Upper lobe of left lung (tissue), 4 donors: Measurements from ENCODE around the gene CNIH2.

Source experiments
- CTCF ChIP-seq, 6 experiments: fragments of 450-650 bp in 4 of 6; fragments of 200-600 bp in 2 of 6; sonication (generic) in 2 of 6; IDR thresholded peaks; one replicate each; pipeline ENCODE4 v1.5.1; 2016 to 2019; ENCODE audit warnings: antibody characterized with exemption in 6 of 6
- EP300 ChIP-seq, 4 donors: sonication (generic); formaldehyde crosslinking; IDR thresholded peaks; one replicate each; pipeline ENCODE4 v1.5.1; 2017; ENCODE audit warnings: antibody characterized with exemption in 4 of 4, control low read depth in 2 of 4
- POLR2AphosphoS5 ChIP-seq, 2 donors: sonication (generic); formaldehyde crosslinking; IDR thresholded peaks; one replicate each; pipeline ENCODE4 v1.5.1; 2017; ENCODE audit warnings: antibody characterized with exemption in 2 of 2

GRCh38 chr11:66268244-66268951 lies 9.6 kb upstream of the CNIH2 start, which contains the start of gene RAB1B:
- TF ChIP-seq CTCF (IDR thresholded peaks at IDR 0.05), result peak in 1 of 6 experiments; percentile 23
- TF ChIP-seq POLR2AphosphoS5 (IDR thresholded peaks at IDR 0.05), result peak; percentile 84 to 89
- TF ChIP-seq EP300 (IDR thresholded peaks at IDR 0.05), result no peak
